DMS153 (cell line): ENCODE data around the gene STAG1.
"Not testable (repeated sequence)": the region's sequence is repeated elsewhere in the genome, so short reads cannot be mapped to it uniquely, and the experiment has no call there.

ENCODE experiments used
- DNase-seq: peaks from one replicate; lab custom pipeline; 2025; lab: John Stamatoyannopoulos, UW

The STAG1 gene

GRCh38 chr3:136512381-136512780 is 239.8 kb downstream of the STAG1 start:
- DNase-seq: no peak

GRCh38 chr3:136505676-136506075 is 246.5 kb downstream of the STAG1 start:
- no peak for DNase-seq

GRCh38 chr3:136503056-136503455 is 249.1 kb downstream of the STAG1 start:
- DNase-seq: no peak

- DNase-seq: no peak
These were observed 253.2 kb downstream of the STAG1 start for GRCh38 chr3:136498919-136499447.

GRCh38 chr3:136495213-136495612 is 257.0 kb downstream of the STAG1 start:
- no peak for DNase-seq

GRCh38 chr3:136490646-136491405 is 261.4 kb downstream of the STAG1 start:
- DNase-seq: no peak

- DNase-seq: no peak
These were observed 266.4 kb downstream of the STAG1 start for GRCh38 chr3:136485777-136486176.

- no peak for DNase-seq
These were observed 275.9 kb downstream of the STAG1 start for GRCh38 chr3:136476280-136476679.

GRCh38 chr3:136474876-136475275 is 277.3 kb downstream of the STAG1 start:
- not testable (repeated sequence) for DNase-seq

GRCh38 chr3:136473716-136474326 is 278.4 kb downstream of the STAG1 start:
- no peak for DNase-seq

GRCh38 chr3:136465296-136465695 is 286.9 kb downstream of the STAG1 start:
- no peak for DNase-seq

- no peak for DNase-seq
These were observed 287.7 kb downstream of the STAG1 start for GRCh38 chr3:136464502-136464901.

- no peak for DNase-seq
These were observed 289.0 kb downstream of the STAG1 start for GRCh38 chr3:136463170-136463569.

- DNase-seq: no peak
These were observed 294.4 kb downstream of the STAG1 start for GRCh38 chr3:136457793-136458192.

- DNase-seq: no peak
These were observed 296.0 kb downstream of the STAG1 start for GRCh38 chr3:136456196-136456595.

GRCh38 chr3:136444581-136444980 is 307.6 kb downstream of the STAG1 start:
- no peak for DNase-seq

- no peak for DNase-seq
These were observed 315.1 kb downstream of the STAG1 start for GRCh38 chr3:136437043-136437442.

- no peak for DNase-seq
These were observed 317.7 kb downstream of the STAG1 start for GRCh38 chr3:136434429-136434828.

- no peak for DNase-seq
These were observed 319.5 kb downstream of the STAG1 start for GRCh38 chr3:136432685-136433084.

GRCh38 chr3:136428167-136428566 is 324.0 kb downstream of the STAG1 start:
- DNase-seq: no peak

- DNase-seq: no peak
These were observed 324.9 kb downstream of the STAG1 start for GRCh38 chr3:136427236-136427635.

GRCh38 chr3:136414476-136414875 is 337.7 kb downstream of the STAG1 start:
- no peak for DNase-seq

- DNase-seq: no peak
These were observed 339.9 kb downstream of the STAG1 start for GRCh38 chr3:136412307-136412706.
